Stimulated activated CD4-positive, alpha-beta T cell treated with anti-CD3 and anti-CD28 coated beads, TNF-alpha, amount 100 ng/mL, for 1 hour (primary cell): ENCODE data around the gene MLLT3.

Source experiments
- DNase-seq, 3 donors: peaks; one replicate each; pipeline ENCODE4 v3.0.0-alpha.2; 2020; ENCODE audit warnings: low read depth in 3 of 3, low spot score in 1 of 3

Gene MLLT3

DNA sequence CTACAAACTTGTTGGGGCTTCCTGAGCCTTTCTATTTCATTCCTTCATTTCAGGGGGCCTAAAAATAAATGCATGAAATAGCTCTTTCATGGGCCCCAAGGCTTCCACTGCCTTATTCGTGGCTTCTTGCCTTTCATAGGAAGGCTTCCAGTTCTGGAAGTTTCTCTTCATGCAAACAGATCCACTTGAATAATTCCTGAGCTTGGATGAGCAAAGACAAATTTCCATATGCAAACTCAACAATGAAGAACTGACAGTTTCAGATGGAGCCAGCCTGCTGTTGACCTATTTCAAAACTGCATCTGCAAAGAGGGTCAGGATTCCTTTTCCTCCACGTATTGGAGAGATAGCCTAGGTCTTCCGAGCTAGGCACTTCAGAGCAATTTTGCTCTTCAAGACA, 142.1 kb downstream of the MLLT3 start:
- DNase-seq: no peak

DNA sequence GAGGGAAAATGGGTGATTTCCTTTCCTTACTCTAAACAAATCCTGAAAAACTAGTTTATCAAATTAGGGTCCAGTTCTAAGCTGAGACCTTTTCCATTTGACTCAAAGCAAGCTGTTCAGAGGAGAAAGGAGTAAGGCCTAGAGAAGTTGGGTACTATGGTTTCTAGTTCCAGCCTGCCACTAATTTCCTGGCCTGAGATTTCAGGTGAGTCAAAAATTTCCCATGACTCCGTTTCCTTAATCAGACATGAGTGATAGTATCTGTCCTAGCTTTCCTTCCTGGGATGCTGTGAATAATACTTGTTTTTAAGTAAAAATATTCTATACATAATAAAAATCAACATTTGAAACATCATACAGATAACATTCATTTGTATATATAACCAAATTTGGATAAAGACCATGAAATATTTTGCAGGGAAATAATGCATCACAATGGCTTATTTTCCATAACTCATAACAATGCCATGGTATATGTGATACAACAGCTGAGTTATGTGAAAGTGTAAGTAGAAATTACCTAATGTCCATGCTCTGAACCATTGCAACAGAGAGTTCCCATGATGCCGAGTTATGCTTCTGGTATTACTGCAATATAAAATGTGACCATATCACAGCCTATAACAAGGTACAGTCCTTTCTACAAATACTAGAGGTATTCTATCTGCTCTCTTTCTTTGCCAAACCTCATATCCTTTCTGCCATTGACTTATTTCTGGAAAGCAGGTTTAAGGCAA, 142.7 kb downstream of the MLLT3 start:
- DNase-seq: no peak

GRCh38 chr9:20478786-20479185, 143.5 kb downstream of the MLLT3 start:
- no peak for DNase-seq

DNA sequence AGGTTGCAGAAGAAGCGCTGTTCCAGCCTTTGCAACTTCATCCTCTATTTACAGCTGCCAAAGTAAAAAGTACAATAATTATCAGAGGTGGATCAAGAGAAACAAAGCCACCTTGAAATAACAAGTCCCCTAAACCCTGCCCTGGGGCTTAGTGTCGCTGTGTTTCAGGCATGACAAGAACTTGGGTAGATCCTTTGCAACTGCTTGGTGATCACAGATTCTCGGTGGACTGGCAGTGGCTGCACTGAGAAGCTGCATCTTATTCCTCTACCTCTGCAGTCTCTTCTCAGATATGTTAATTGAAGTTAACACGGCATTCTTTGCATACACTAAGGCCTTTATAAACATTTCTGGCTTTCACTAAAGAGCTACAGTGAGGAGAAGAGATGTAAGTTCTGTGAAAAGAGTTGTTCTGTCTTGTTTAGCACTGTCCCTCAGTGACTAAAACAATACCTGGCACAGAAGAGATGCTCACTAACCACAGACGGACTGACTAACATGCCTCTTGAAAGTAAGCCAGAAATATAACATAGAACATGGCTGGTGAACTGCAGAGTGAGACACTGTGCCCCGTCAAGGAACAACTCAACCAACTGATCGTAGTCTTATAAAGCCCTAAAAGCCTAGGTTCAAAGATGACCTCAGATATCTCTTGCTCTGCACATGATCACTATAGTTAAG, 144.2 kb downstream of the MLLT3 start:
- DNase-seq: no peak

GRCh38 chr9:20476912-20477521, 145.3 kb downstream of the MLLT3 start:
- no peak for DNase-seq

- no peak for DNase-seq
Observed at GRCh38 chr9:20474496-20474895, 147.8 kb downstream of the MLLT3 start.

- no peak for DNase-seq
Observed at GRCh38 chr9:20473515-20474013, 148.7 kb downstream of the MLLT3 start.

DNA sequence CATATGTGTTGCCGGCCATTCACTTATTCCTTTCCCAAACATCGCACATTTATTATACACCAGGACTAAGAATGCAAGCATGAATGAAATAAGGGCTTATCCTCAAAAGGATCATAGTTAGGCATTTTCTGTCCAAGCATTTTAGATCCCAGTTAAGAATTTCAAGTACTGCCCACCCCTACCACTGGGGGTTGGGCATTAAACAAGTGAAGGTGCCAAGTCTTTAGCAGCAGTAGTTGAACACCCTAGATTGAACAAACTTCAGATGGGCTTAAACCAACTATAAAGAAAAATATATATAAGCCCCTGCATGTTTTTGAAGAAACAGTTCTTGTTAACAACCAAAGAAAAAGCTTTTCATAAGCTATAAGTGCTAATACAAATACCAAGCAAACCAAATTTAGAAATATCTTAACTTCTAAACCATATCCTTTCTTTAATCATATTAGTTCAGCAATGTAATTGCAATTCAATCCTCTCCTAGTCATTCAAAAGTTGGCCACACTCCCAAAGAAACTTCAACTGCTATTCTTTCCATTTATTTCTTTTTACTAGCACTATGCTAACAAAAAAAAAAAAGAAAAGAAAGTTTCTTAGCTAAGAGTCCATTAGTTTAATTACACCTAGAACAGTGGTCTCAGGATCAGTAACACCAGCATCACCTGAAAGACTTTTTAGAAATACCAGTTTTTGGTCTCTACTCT, 149.8 kb downstream of the MLLT3 start:
- DNase-seq: no peak

- no peak for DNase-seq
Observed at GRCh38 chr9:20466328-20467008, 155.8 kb downstream of the MLLT3 start.

- DNase-seq: no peak
Observed at GRCh38 chr9:20464242-20464641, 158.1 kb downstream of the MLLT3 start.

GRCh38 chr9:20463823-20464222, 158.5 kb downstream of the MLLT3 start:
- DNase-seq: no peak

DNA sequence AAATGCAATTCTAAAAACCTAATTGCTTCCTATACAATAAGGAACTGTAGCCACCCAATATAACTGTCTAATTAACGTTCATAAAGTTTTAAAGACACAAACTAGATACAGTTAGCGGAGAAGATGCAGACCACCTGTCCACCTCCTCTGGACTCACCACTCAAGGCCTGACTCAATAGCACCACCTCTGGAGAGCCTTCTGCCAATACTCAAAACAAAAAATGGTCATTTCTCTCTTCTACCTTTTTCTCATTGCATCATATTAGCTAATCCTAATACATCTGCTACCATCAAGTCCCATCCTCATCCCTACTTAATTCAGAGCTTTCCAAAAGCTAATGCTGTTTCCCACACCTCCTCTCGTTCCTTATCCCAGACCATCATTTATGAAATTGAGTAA, 159.9 kb downstream of the MLLT3 start:
- no peak for DNase-seq

DNA sequence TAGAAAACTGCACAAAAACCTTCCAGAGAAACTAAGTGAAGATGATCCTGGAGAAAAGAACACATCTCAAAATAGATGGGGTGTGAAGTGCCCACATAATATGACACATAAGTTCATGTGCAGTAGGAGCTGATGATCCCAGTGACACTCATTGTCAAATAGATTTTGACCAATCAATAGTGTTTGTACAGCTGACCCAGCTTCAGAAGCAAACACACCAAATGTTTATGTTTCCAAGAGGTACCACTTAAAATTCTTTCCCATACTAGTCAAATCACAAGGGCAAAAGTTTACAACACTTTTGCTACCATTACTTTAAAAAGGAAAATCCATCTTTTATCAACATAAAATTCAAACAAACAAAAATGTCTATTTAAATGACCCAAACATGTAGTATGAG, 175.0 kb downstream of the MLLT3 start:
- no peak for DNase-seq

DNA sequence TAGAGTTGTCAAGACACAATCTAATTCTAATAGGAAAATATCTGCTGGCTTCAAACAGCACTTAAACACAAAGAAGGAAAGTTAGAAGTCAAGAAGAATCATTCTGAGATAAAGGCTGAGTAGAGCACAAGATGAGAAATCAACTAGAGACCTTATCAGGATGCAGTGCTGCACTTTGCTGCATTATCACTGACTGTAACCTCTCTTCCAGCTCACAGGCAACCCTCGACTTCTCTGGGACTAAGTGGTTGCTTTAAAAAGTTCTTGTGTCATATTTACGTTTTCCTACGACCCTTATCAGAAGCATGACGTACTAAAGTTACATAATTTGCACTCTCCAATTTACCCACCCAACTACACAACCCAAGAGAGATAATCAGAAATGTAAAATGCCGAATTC, 176.1 kb downstream of the MLLT3 start:
- DNase-seq: no peak

DNA sequence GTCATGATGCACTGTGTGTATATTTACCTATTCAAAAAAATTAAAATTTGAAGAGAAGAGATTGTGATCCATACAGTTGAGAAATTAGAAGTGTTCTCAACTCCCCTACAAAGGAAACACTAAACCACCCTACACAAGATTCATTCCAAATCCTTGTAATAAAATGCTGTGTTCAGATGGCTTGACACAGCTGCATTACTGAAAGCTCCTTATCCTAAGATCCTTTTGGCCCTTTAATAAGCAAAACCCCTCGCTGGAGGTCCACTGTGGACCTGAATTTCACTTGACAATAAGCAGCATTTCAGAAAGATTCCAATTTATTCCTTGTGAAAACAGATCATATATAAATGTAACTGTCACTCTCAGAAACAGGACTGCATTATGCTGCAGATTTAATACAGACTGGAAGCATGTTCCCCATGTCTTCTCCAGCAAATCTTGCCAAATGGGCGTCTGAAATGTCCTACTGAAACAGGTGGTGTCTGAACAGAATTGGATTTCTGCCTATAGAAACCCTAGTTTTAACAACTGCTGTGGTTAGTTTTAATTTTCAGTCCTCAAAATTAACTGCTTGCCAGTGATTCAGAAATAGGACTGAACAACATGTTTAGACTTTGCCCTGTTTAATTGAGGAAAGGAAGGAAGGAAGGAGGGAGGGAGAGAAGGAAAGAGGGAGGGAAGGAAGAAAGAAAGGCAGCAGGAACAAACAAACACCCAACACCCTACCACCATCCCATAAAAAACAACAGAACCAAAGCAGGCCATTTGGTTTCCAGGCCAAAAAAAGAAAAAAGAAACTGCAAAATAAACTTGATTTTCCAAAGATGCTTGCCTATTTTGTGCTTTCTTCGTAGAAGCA, 179.6 kb downstream of the MLLT3 start:
- no peak for DNase-seq

- no peak for DNase-seq
Observed at GRCh38 chr9:20441711-20442423, 180.4 kb downstream of the MLLT3 start.

DNA sequence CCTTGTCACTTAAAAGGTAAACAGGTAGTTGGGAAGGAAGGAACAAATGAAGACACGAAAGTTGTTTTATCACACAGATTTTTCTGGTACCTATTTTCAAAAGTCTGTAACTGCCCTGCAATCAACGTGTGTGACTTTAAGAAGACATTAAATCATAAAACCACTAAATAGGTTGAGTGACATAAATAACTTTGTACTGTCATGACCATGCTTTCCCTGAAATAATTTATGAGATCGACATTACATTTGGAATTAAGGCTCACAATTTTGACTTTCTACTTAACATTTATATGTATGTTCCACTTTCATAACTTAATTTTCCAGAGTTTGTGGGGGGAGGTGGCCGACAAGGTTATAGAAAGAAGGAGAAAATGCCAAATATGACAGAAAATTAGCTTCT, 181.1 kb downstream of the MLLT3 start:
- no peak for DNase-seq

GRCh38 chr9:20437476-20437875, 184.8 kb downstream of the MLLT3 start:
- no peak for DNase-seq

DNA sequence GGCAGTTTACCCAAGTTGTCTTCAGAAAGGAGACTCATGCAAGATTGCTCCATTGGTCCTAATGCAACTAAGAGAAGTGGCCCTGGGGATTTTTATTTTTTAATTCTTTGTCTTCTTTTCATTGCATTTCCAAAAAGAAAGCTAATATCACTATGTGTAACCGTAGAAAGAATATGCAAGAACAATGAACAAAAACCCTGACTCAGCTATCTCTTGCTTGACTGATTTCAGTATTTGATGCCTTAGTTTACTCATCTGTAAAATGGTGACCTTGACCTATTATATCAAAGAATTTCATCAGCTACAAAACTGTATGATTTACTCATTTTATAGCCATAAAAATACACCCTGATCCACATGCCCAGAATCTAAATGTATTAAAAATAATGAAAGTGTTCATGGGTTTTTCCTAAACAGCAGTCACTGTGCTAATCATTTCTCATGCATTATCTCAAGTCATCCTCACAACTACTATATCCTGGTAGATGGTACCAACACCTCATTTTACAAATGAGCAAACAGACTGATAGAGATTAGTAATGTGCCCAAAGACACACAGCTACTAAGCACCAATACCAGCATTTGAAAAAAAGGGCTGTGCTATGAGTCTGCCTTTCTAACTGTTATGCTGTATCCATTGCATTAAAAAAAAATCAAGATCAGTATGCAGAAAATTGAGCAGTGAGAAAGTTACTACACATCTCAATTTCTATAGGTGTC, 185.7 kb downstream of the MLLT3 start:
- no peak for DNase-seq
